Ramos (cell line): ENCODE results near the gene SVEP1.

Experiments used
- in situ Hi-C: fragments of 300-500 bp; cut with MboI; formaldehyde crosslinking; loops from one replicate; pipeline ENCODE4 v1.14.3; 2022; ENCODE audit warnings: low sequenced_read_pairs; ENCODE audit not compliant: unreplicated experiment

The SVEP1 gene

DNA sequence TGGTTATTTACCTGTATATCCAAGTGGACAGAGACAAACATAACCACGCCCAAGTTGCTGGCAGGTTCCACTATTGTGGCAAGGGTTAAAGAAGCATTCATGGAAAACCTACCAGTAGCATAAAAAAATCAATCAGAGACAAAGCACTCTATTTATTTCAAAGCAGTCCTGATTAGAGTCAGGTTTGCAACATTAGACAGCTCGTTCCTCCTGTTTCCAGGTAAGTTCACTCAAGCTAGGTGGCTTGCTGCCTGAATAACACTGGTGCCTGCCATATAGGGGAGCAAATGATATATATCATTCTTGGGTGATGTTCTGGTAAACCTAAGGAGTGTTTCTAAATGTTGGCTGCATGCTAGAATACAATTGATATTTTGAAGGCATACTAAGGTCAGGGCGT, 122.3 kb downstream of the SVEP1 start:
- in situ Hi-C loops: no loop called here

- in situ Hi-C loops: no loop called here
These were observed 122.9 kb downstream of the SVEP1 start for GRCh38 chr9:110456681-110457080.

GRCh38 chr9:110455860-110456259, 123.7 kb downstream of the SVEP1 start:
- in situ Hi-C loops: no loop called here

DNA sequence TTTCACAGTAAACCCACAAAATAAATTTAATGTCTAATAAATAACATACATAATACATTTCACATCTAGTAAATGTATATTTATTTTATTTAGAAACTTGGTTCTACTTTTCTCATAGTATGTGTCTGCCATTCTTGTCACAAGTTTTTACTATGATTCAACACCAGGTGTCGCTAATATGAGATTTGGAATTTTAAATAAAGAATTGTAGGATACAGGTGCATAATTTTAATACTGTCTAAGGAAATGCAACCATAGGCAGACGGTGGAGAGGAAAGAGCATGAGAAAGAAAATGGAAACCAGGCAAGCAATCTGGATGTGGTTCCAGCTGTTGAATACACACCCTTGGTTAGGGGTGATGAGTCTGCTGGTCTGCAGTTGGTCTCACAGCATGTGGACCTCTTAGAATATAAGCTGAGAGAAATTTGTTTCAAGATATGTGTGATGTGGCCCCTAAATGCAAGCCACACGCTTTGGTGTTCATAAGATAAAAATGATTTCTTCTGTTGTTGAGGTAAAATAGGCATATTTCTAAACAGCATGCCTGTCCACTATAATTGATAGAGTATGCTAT, 127.2 kb downstream of the SVEP1 start:
- in situ Hi-C loops: no loop called here

DNA sequence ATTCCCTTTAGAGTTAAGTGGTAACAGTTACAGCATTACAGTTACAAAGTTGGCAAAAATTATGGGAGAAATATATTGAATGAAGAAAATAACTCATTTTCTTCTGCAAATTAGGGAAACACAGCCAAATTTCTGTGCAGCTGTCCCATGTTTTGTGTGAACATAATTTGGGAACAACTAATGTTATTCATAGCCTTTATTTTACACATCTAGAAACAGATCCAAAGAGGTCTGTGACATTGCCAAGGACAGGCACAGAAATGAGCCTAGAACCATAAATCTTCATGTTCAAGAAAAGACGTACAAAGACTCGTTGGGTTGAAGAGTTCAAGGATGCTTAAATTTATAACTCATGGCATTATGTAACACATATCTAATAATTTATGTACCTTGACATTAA, 127.8 kb downstream of the SVEP1 start:
- in situ Hi-C loops: no loop called here

DNA sequence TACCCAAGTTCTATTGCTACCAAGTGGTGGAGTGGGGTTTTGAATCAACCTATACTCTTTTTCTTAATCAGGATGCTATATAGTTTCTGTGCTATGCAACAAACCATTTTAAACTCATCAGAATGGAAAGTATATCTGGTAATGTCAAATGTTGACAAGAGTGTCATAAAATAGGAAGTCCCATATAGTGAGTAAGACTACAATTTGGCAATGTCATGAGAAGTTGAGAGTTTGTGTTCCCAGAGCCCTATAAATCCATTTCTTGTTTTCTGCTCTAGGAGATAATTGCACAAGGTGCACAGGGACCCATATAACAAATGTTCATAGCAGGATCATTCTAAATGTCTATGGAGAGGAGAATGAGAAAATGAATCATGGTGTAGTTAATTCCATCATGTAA, 132.1 kb downstream of the SVEP1 start:
- in situ Hi-C loops: no loop called here

GRCh38 chr9:110446171-110446570, 133.4 kb downstream of the SVEP1 start:
- in situ Hi-C loops: no loop called here

DNA sequence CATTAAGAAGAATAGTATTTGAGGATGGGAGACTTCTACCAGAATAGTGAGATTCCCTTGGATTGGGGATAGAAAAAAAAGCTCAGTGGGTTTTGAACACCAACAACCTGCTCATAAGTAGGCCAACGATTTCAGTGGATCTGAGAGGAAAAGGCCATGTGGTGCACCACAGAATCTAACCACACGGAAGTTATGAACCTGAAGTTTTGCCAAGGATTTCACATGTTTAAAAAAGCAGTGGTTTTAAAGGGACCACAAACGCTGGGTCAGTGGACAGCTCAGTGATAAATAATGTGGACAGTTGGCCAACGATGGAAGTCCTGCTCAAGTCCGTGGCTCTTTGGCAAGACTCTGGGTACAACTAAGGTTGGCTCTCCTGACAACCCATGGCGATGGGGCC, 134.6 kb downstream of the SVEP1 start:
- in situ Hi-C loops: no loop called here

- in situ Hi-C loops: no loop called here
These were observed 135.7 kb downstream of the SVEP1 start for GRCh38 chr9:110443866-110444220.

DNA sequence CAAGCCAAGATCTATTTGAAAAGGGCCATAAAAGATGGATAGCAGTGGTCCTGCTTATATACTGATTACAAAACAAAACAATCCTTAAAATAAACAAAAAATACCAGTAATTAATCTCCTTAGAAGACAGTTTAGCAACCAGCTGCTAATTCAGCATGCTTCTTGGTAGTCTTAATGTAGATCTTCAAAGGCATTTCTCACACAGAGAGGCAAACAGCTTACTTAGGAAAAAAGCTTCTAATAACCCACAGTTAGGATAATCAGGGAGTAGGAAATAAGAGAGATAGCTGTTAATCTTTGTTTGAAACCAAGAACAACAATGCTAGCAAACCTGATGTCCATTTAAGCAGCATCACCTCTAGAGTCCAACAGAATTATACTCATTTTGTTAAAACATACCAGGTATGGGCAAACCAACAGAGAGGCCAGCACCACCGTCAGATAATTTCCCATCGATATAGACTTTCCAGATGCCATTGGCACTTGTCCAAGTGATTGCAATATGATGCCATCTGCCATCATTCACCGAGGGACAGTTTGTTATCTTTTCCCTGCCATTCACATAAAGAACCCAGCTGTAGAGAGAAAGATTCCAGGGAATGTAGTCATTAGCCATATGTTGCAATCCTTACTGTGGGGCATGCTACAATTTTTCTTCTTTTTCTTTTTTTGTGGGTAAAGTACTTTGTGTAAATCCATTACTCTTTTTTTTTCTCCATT, 136.2 kb downstream of the SVEP1 start:
- in situ Hi-C loops: no loop called here

GRCh38 chr9:110440796-110441195, 138.7 kb downstream of the SVEP1 start:
- in situ Hi-C loops: no loop called here

DNA sequence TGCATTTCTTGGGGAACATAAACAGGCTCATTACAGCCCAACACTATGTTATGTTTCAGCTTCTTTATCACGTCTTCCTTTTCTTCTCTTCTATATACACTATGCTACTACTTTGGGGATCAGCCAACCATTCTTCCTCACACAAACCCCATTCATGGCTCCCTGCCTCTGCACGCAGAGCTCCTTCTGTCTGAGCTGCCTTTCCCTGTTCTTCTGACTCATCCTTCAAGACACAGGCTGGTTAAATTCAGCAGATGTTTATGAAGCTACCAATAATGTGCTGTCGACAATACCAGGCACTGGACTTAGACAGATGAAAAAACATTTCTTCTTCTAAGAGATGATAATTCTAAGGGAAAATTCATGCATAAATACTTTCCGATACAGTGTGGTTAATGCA, 139.4 kb downstream of the SVEP1 start:
- in situ Hi-C loops: no loop called here

- in situ Hi-C loops: no loop called here
These were observed 147.3 kb downstream of the SVEP1 start for GRCh38 chr9:110432253-110432652.

DNA sequence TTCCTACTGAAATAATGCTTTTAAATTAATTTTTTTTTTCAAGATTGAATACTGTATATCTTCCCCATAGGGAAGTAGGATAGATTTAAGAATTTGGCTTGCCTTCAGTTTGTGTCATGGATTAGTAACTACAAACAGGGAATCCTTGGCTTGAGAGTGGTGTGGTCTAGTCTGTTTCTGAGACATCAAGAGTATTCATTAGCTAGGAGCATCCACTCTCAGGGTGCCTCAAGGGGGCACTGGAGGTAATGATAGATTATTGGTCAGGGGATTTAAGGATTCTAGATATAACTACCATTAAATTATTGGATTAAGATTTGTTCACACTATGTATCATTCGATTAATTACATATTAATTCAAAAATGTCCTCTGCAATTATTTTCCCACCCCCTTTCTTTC, 150.1 kb downstream of the SVEP1 start:
- in situ Hi-C loops: no loop called here

GRCh38 chr9:110427497-110428104, 151.9 kb downstream of the SVEP1 start:
- in situ Hi-C loops: no loop called here

- in situ Hi-C loops: no loop called here
These were observed 153.4 kb downstream of the SVEP1 start for GRCh38 chr9:110426052-110426709.

GRCh38 chr9:110414471-110414870, 165.1 kb downstream of the SVEP1 start:
- in situ Hi-C loops: no loop called here

DNA sequence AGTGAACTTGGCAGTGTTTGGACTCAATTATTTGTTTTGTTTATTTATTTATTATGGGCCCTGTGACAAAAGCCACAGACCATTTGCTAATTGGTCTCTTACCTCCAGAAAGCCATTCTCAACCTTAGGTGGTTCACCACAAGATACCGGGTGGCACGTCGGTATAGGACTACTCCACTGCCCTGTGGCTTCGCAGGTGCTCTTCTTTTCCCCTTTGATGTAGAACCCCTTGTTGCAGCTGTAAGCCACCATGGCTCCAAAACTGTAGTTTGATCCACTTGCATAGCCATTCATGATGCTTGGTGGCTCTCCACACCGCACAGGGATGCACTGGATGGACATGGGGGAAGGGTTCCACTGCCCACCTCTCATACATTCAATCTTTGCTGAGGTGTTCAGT, 168.6 kb downstream of the SVEP1 start:
- in situ Hi-C loops: no loop called here

DNA sequence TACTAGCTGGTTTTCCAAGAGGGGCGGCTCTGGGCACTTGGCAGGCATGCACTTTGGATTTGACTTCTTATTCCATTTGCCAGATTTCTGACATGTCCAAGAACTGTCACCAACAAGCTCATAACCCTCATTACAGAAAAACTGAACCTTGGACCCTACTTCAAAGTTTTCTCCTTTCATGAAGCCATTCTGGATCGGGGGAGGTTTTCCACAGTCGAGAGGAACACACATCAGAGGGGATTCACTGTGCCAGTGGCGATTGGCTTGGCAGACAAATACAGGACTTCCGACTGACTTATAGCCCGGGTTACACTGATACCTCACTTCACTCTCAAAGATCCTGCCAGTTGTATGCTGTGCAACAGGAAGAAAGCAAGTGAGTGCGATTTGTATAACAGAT, 170.9 kb downstream of the SVEP1 start:
- in situ Hi-C loops: no loop called here

DNA sequence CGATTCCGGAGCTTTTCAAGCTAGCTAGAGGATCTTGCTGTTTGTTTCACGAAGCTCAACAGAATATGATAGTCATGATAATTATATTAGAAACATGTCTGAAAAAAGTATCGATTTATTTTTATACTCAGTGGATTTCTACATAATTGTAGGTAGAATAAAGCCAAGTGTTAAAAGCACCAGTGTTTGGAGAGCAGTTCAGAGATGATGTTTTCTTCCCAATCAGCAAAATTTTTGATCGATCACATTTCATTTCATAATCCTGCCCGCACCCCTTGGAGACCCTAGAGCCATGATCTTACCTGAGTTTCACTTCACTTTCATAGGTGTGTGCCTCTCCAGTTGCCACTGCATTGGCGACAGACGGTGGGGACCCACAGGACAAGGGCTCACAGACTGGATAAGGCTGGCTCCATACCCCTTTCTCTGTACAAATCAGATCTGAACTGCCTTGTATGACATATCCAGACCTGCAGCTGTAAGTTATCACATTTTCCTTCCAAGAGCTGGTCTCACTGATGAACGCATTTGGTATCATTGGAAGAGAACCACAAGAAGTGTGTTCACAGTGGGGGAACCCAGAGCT, 173.6 kb downstream of the SVEP1 start:
- in situ Hi-C loops: no loop called here

- in situ Hi-C loops: no loop called here
These were observed 175.1 kb downstream of the SVEP1 start for GRCh38 chr9:110404473-110404872.
